SK-N-SH (cell line): ENCODE results near the gene PHAX. TPM values are rescaled to one million over a fixed set of nuclear protein-coding genes. Genes with fewer than 3 reads are reported as not detected.

Experiments
- CTCF ChIA-PET: fragments of 300-600, 350-600 bp; formaldehyde crosslinking; extraction: SDS; loops from one replicate; lab custom pipeline; 2021; lab: Yijun Ruan, JAX
- POLR2A ChIA-PET: fragments of 350-600 bp; sonication (Branson Sonifier 250); formaldehyde crosslinking; extraction: SDS; loops from one replicate; lab custom pipeline; 2020; ENCODE audit warnings: antibody characterized with exemption, inconsistent platforms; lab: Yijun Ruan, JAX
- DNase-seq: peaks from one replicate; pipeline ENCODE4 v3.0.0; 2012
- H2AFZ ChIP-seq: fragments of 200-600 bp; sonication (generic); 2 replicates; pipeline ENCODE4 v1.8.1; 2016; ENCODE audit warnings: antibody characterized with exemption, mild to moderate bottlenecking, low read depth
- H3F3A ChIP-seq: fragments of 200-600 bp; sonication (generic); replicated peaks from 2 replicates; pipeline ENCODE3; 2016; ENCODE audit warnings: antibody characterized with exemption, mild to moderate bottlenecking; ENCODE audit not compliant: insufficient read depth
- H3K27ac ChIP-seq, 2 experiments: fragments of 200-500 bp in 1 of 2; fragments of 200-600 bp in 1 of 2; sonication (Bioruptor generic) in 1 of 2; sonication (generic), shearing (Covaris generic) in 1 of 2; 2 replicates each; pipeline versions ENCODE4 v1.5.1 to v1.6.1; 2014 to 2016; ENCODE audit warnings: low read depth in 2 of 2, inconsistent platforms in 1 of 2, low read length in 1 of 2, mild to moderate bottlenecking in 1 of 2, mixed read lengths in 1 of 2
- H3K27me3 ChIP-seq: fragments of 200-600 bp; sonication (generic), shearing (Covaris generic); 2 replicates; pipeline ENCODE4 v1.6.1; 2016; ENCODE audit warnings: mixed run types; ENCODE audit not compliant: insufficient read depth
- H3K36me3 ChIP-seq, 2 experiments: fragments of 200-500 bp in 1 of 2; fragments of 200-600 bp in 1 of 2; sonication (Bioruptor generic) in 1 of 2; sonication (generic) in 1 of 2; replicated peaks in 1 of 2; 2 replicates each; pipeline versions ENCODE3 to v1.5.1; 2014 to 2016; ENCODE audit warnings: low read length in 1 of 2, mild to moderate bottlenecking in 1 of 2; ENCODE audit not compliant: insufficient read depth in 2 of 2, control insufficient read depth in 1 of 2
- H3K4me1 ChIP-seq, 2 experiments: fragments of 200-500 bp in 1 of 2; fragments of 200-600 bp in 1 of 2; sonication (Bioruptor generic) in 1 of 2; sonication (generic), shearing (Covaris generic) in 1 of 2; 2 replicates each; pipeline versions ENCODE4 v1.5.1 to v1.6.1; 2014 to 2016; ENCODE audit warnings: low read depth in 1 of 2, low read length in 1 of 2, mixed run types in 1 of 2; ENCODE audit not compliant: insufficient read depth in 2 of 2, control insufficient read depth in 1 of 2
- H3K4me2 ChIP-seq: fragments of 200-600 bp; sonication (generic), shearing (Covaris generic); 2 replicates; pipeline ENCODE4 v1.6.1; 2017; ENCODE audit warnings: mixed run types
- H3K4me3 ChIP-seq, 2 experiments: fragments of 200-500 bp in 1 of 2; fragments of 200-600 bp in 1 of 2; sonication (Bioruptor generic) in 1 of 2; sonication (generic), shearing (Covaris generic) in 1 of 2; 2 replicates each; pipeline versions ENCODE4 v1.5.1 to v1.8.1; 2014 to 2016; ENCODE audit warnings: low read depth in 2 of 2, inconsistent platforms in 1 of 2, low read length in 1 of 2, mild to moderate bottlenecking in 1 of 2, mixed read lengths in 1 of 2, moderate library complexity in 1 of 2
- H3K79me2 ChIP-seq: fragments of 200-600 bp; sonication (generic); 2 replicates; pipeline ENCODE4 v1.8.1; 2017; ENCODE audit warnings: mild to moderate bottlenecking; ENCODE audit not compliant: insufficient read depth
- H3K9ac ChIP-seq: fragments of 200-600 bp; sonication (generic); 2 replicates; pipeline ENCODE4 v1.6.1; 2017; ENCODE audit warnings: mixed run types
- H3K9me2 ChIP-seq: fragments of 200-600 bp; sonication (generic); 2 replicates; pipeline ENCODE4 v1.6.1; 2017; ENCODE audit warnings: mixed run types
- H3K9me3 ChIP-seq: fragments of 200-600 bp; sonication (generic); 2 replicates; pipeline ENCODE4 v1.6.1; 2017; ENCODE audit warnings: mixed run types, mild to moderate bottlenecking, moderate library complexity
- H4K20me1 ChIP-seq: fragments of 200-600 bp; sonication (generic); 2 replicates; pipeline ENCODE4 v1.6.1; 2017; ENCODE audit warnings: mild to moderate bottlenecking, mixed run types; ENCODE audit not compliant: insufficient read depth
- CHD2 ChIP-seq: fragments of 150-350 bp; IDR thresholded peaks from 2 replicates; pipeline ENCODE4 v1.6.1; 2018; ENCODE audit warnings: low read length; ENCODE audit not compliant: partially characterized antibody
- FOSL2 ChIP-seq: IDR thresholded peaks from 2 replicates; pipeline ENCODE4 v1.4.0; 2012; ENCODE audit warnings: low read depth, mild to moderate bottlenecking, moderate library complexity, borderline replicate concordance
- FOXJ3 ChIP-seq: sonication (generic); formaldehyde crosslinking; IDR thresholded peaks from 2 replicates; pipeline ENCODE4 v1.5.1; 2020; ENCODE audit warnings: mild to moderate bottlenecking, missing genetic modification reagents
- JUND ChIP-seq: IDR thresholded peaks from 2 replicates; pipeline ENCODE4 v1.4.0; 2012
- MAX ChIP-seq: IDR thresholded peaks from 2 replicates; pipeline ENCODE4 v1.4.0; 2012; ENCODE audit warnings: low read depth
- NRF1 ChIP-seq: IDR thresholded peaks from 2 replicates; pipeline ENCODE4 v1.6.1; 2012; ENCODE audit warnings: low read depth, mild to moderate bottlenecking, low read length
- RCOR1 ChIP-seq: fragments of 150-350 bp; IDR thresholded peaks from 2 replicates; pipeline ENCODE4 v1.6.1; 2017; ENCODE audit warnings: antibody characterized with exemption, low read length
- RFX5 ChIP-seq: IDR thresholded peaks from 2 replicates; pipeline ENCODE4 v1.6.1; 2012; ENCODE audit warnings: mild to moderate bottlenecking, improper control_type of control experiment, low read length
- RXRA ChIP-seq: IDR thresholded peaks from 2 replicates; pipeline ENCODE4 v1.4.0; 2012; ENCODE audit warnings: low read depth, mild to moderate bottlenecking, borderline replicate concordance
- SIN3A ChIP-seq: IDR thresholded peaks from 2 replicates; pipeline ENCODE4 v1.6.1; 2012; ENCODE audit warnings: low read depth, mild to moderate bottlenecking, low read length, moderate library complexity, borderline replicate concordance
- SMC3 ChIP-seq: IDR thresholded peaks from 2 replicates; pipeline ENCODE4 v1.6.1; 2012; ENCODE audit warnings: low read depth, low read length, improper control_type of control experiment
- USF2 ChIP-seq: fragments of 150-350 bp; IDR thresholded peaks from 2 replicates; pipeline ENCODE4 v1.6.1; 2017; ENCODE audit warnings: antibody characterized with exemption, low read length, low read depth, borderline replicate concordance
- YY1 ChIP-seq: IDR thresholded peaks from 2 replicates; pipeline ENCODE4 v1.4.0; 2012; ENCODE audit warnings: low read depth, mild to moderate bottlenecking
- WGBS: methylation state at CpG from one replicate; pipeline ENCODE4 v1.1.6; 2017; ENCODE audit warnings: low lambda C conversion rate; 5-methylcytosine and 5-hydroxymethylcytosine counted together
- polyA plus RNA-seq, 3 experiments: library from polyadenylated mRNA; depleted of rRNA; stranded (reverse); fragments of >200 nt; gene quantifications; 2 replicates each; pipeline ENCODE4 v1.2.3, GENCODE V29; 2012
- TF ChIP-seq, protein P1 (sequence below): IDR thresholded peaks from 2 replicates; pipeline ENCODE4; 2012
- TF ChIP-seq, protein P2 (sequence below): IDR thresholded peaks from 2 replicates; pipeline ENCODE4 v1.4.0; 2012; ENCODE audit warnings: low read depth, borderline replicate concordance

Gene PHAX
- polyA plus RNA-seq, 1 of the 3 experiments (the other 2 are of a cell fraction): 25.1 TPM

- Histone ChIP-seq H3K4me2 (no peak overlapping the region), H3K79me2 (no peaks in the 10 kb centered on the region), H4K20me1 (no peaks in the 10 kb centered on the region), H3K4me3 (no peak overlapping the region), H3K4me1 (no peaks in the 10 kb centered on the region), H3K27ac (no peak overlapping the region), H3K9me3 (no peaks in the 10 kb centered on the region), H3F3A (no peaks in the 10 kb centered on the region), H3K9ac (no peak overlapping the region), H3K36me3 (no peaks in the 10 kb centered on the region), H2AFZ (no peak overlapping the region), H3K27me3 (no peaks in the 10 kb centered on the region), H3K9me2 (no peaks in the 10 kb centered on the region)
- no peak for DNase-seq
- CTCF ChIA-PET: interaction anchor here (0.9 to 3.2 kb wide), 5 partner anchors 11 to 655 kb away, joined by 3 to 28 read pairs (median 3); no protein-coding TSS in a partner anchor
- TF ChIP-seq USF2 (no peak), SMC3 (no peak), RCOR1 (no peak), JUND (no peak), RFX5 (no peak), FOSL2 (no peak)
- TF ChIP-seq, protein P1, sequence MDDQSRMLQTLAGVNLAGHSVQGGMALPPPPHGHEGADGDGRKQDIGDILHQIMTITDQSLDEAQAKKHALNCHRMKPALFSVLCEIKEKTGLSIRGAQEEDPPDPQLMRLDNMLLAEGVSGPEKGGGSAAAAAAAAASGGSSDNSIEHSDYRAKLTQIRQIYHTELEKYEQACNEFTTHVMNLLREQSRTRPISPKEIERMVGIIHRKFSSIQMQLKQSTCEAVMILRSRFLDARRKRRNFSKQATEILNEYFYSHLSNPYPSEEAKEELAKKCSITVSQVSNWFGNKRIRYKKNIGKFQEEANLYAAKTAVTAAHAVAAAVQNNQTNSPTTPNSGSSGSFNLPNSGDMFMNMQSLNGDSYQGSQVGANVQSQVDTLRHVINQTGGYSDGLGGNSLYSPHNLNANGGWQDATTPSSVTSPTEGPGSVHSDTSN: no peak
- WGBS: 85% methylated on average over 5 of the region's 5 CpGs
- POLR2A ChIA-PET: interaction anchor here (0.6 kb wide), 1 partner anchor 21 kb away, joined by 3 read pairs; no protein-coding TSS in a partner anchor
These were observed 57.8 kb downstream of the PHAX start for GRCh38 chr5:126658561-126658960.

GRCh38 chr5:126659805-126660482 lies 59.2 kb downstream of the PHAX start:
- Histone ChIP-seq H3K4me1 (no peaks in the 10 kb centered on the region), H3K36me3 (no peaks in the 10 kb centered on the region), H3F3A (no peaks in the 10 kb centered on the region), H4K20me1 (no peaks in the 10 kb centered on the region), H3K4me3 (no peak overlapping the region), H3K9ac (no peak overlapping the region), H3K79me2 (no peaks in the 10 kb centered on the region), H3K27ac (no peak overlapping the region), H3K9me2 (no peaks in the 10 kb centered on the region), H3K27me3 (no peaks in the 10 kb centered on the region), H3K4me2 (no peak overlapping the region), H3K9me3 (no peaks in the 10 kb centered on the region), H2AFZ (no peak overlapping the region)
- POLR2A ChIA-PET: no interaction called here
- CTCF ChIA-PET: interaction anchor here (1.1 to 3.2 kb wide), 3 partner anchors 17 to 142 kb away, joined by 3 to 28 read pairs (median 4); no protein-coding TSS in a partner anchor
- no peak for TF ChIP-seq FOXJ3 (CRISPR knock-in tag)
- no peak for TF ChIP-seq JUND
- no peak for DNase-seq
- 98% methylated on average over 2 of the region's 2 CpGs for WGBS

DNA sequence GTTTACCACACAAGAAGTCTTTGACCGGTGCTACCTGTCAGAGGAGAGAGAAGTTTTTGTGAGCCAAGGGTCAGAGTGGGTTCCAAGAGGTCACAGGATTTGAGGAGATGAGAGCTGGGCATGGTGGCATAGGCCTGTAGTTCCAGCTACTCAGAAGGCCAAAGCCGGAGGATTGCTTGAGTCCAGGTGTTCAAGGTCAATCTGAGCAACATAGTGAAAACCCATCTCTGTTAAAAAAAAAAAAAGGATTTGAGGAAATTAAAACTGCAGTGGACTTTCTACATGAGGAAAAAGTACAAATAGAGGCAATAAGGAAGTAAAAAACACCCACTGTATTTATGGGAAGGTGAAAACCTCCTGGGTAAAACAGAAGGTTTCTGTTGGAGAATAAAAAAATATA lies 63.8 kb downstream of the PHAX start:
- TF ChIP-seq CHD2 (no peak), YY1 (no peak), SMC3 (no peak), SIN3A (no peak), RXRA (no peak), NRF1 (no peak), MAX (no peak)
- TF ChIP-seq, protein P2, sequence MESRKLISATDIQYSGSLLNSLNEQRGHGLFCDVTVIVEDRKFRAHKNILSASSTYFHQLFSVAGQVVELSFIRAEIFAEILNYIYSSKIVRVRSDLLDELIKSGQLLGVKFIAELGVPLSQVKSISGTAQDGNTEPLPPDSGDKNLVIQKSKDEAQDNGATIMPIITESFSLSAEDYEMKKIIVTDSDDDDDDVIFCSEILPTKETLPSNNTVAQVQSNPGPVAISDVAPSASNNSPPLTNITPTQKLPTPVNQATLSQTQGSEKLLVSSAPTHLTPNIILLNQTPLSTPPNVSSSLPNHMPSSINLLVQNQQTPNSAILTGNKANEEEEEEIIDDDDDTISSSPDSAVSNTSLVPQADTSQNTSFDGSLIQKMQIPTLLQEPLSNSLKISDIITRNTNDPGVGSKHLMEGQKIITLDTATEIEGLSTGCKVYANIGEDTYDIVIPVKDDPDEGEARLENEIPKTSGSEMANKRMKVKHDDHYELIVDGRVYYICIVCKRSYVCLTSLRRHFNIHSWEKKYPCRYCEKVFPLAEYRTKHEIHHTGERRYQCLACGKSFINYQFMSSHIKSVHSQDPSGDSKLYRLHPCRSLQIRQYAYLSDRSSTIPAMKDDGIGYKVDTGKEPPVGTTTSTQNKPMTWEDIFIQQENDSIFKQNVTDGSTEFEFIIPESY: no peak
- H3K4me1 ChIP-seq: no peaks in the 10 kb centered on the region
- DNase-seq: no peak
- no peaks in the 10 kb centered on the region for H4K20me1 ChIP-seq
- no peak overlapping the region for H2AFZ ChIP-seq
- CTCF ChIA-PET: interaction anchor here (1.0 to 4.1 kb wide), 2 partner anchors 12 to 15 kb away, joined by 3 to 20 read pairs; no protein-coding TSS in a partner anchor
- H3K27ac ChIP-seq: no peak overlapping the region
- POLR2A ChIA-PET: no interaction called here
- no peak overlapping the region for H3K4me3 ChIP-seq
- WGBS: 88% methylated on average over 2 of the region's 2 CpGs
- no peaks in the 10 kb centered on the region for H3F3A ChIP-seq
- no peaks in the 10 kb centered on the region for H3K9me2 ChIP-seq
- no peak overlapping the region for H3K4me2 ChIP-seq
- no peaks in the 10 kb centered on the region for H3K9me3 ChIP-seq
- H3K36me3 ChIP-seq: no peaks in the 10 kb centered on the region
- H3K27me3 ChIP-seq: no peaks in the 10 kb centered on the region
- no peaks in the 10 kb centered on the region for H3K79me2 ChIP-seq
- H3K9ac ChIP-seq: no peak overlapping the region
